Stimulated activated naive CD4-positive, alpha-beta T cell (primary cell): ENCODE results near the gene NXPH4.
A peak's percentile ranks its signal among the peaks of the same experiment; 100 is the strongest.

Experiments
- DNase-seq, 6 experiments: peaks; one replicate each; lab custom pipeline; 2025; lab: John Stamatoyannopoulos, UW

Gene NXPH4

GRCh38 chr12:57231276-57232021 is 14.9 kb downstream of the NXPH4 start:
- no peak for DNase-seq

- DNase-seq, result no peak
Measured at GRCh38 chr12:57232156-57232756, 15.7 kb downstream of the NXPH4 start.

- no peak for DNase-seq
Measured at GRCh38 chr12:57233357-57234232, 17.0 kb downstream of the NXPH4 start.

GRCh38 chr12:57234233-57234570 is 17.6 kb downstream of the NXPH4 start:
- no peak for DNase-seq

GRCh38 chr12:57234571-57235016 is 18.0 kb downstream of the NXPH4 start:
- no peak for DNase-seq

GRCh38 chr12:57235017-57235727 is 18.6 kb downstream of the NXPH4 start:
- DNase-seq, result no peak

GRCh38 chr12:57235728-57236131 is 19.1 kb downstream of the NXPH4 start:
- no peak for DNase-seq

- DNase-seq, result peak in 1 of 6 experiments; percentile 42
Measured at GRCh38 chr12:57236201-57236924, 19.8 kb downstream of the NXPH4 start.

- DNase-seq, result peak in 2 of 6 experiments; percentile 15 to 36
Measured at GRCh38 chr12:57236925-57237595, 20.5 kb downstream of the NXPH4 start.

GRCh38 chr12:57237596-57237931 is 21.0 kb downstream of the NXPH4 start:
- no peak for DNase-seq

GRCh38 chr12:57237932-57238853 is 21.6 kb downstream of the NXPH4 start:
- peak in 4 of 6 experiments; percentile 20 to 62 (median 32) for DNase-seq

- peak; percentile 63 to 90 (median 81) for DNase-seq
Measured at GRCh38 chr12:57238854-57239554, 22.4 kb downstream of the NXPH4 start.

GRCh38 chr12:57239587-57240065 is 23.0 kb downstream of the NXPH4 start:
- no peak for DNase-seq

GRCh38 chr12:57240066-57240921 is 23.7 kb downstream of the NXPH4 start:
- peak; percentile 58 to 78 (median 66) for DNase-seq

- peak in 2 of 6 experiments; percentile 36 to 63 for DNase-seq
Measured at GRCh38 chr12:57240926-57241401, 24.4 kb downstream of the NXPH4 start.

- peak in 1 of 6 experiments; percentile 35 for DNase-seq
Measured at GRCh38 chr12:57241402-57242310, 25.1 kb downstream of the NXPH4 start.

- peak in 2 of 6 experiments; percentile 30 to 39 for DNase-seq
Measured at GRCh38 chr12:57242329-57242690, 25.7 kb downstream of the NXPH4 start.
